IMR-90 (cell line): ENCODE data around the gene CRYGN. TPM values are rescaled to one million over a fixed set of nuclear protein-coding genes. Genes with fewer than 3 reads are reported as not detected.

Source experiments
- ATAC-seq: fragments of 200-7000 bp; cut with Tn5 transposase; 2 replicates; pipeline ENCODE4 v1.9.1; 2020; ENCODE audit warnings: low read depth, mild to moderate bottlenecking, moderate library complexity
- BruUV-seq: library from RNA; stranded (reverse); fragments of 400-500 nt; replicated peaks from 2 replicates; lab custom pipeline; 2021; lab: Mats Ljungman, UMichigan
- CTCF ChIA-PET: fragments of 300-600 bp; formaldehyde crosslinking; extraction: SDS; loops from one replicate; lab custom pipeline; 2021; ENCODE audit warnings: antibody characterized with exemption; lab: Yijun Ruan, JAX
- POLR2A ChIA-PET: fragments of 300-600 bp; sonication (Branson Sonifier 250); formaldehyde crosslinking; loops from one replicate; lab custom pipeline; 2022; ENCODE audit warnings: antibody characterized with exemption; ENCODE audit not compliant: unreplicated experiment; lab: Charles Lee
- DNase-seq: peaks from one replicate; pipeline ENCODE4 v3.0.0; 2013
- H2AFZ ChIP-seq: replicated peaks from 2 replicates; pipeline ENCODE3; 2013; ENCODE audit warnings: low read length, mild to moderate bottlenecking; ENCODE audit not compliant: poor library complexity
- H2AK5ac ChIP-seq: 2 replicates; pipeline ENCODE4 v1.6.1; 2013; ENCODE audit warnings: low read depth, low read length, inconsistent platforms
- H2AK9ac ChIP-seq: replicated peaks from 2 replicates; pipeline ENCODE3; 2013; ENCODE audit warnings: mild to moderate bottlenecking, low read depth, low read length, moderate library complexity; ENCODE audit not compliant: poor library complexity
- H2BK120ac ChIP-seq: 2 replicates; pipeline ENCODE4 v1.6.1; 2013; ENCODE audit warnings: low read depth, low read length, inconsistent platforms
- H2BK15ac ChIP-seq: 3 replicates; pipeline ENCODE4 v1.6.1; 2013; ENCODE audit warnings: low read depth, low read length, inconsistent platforms
- H2BK20ac ChIP-seq: 2 replicates; pipeline ENCODE4 v1.6.1; 2013; ENCODE audit warnings: low read depth, mild to moderate bottlenecking, inconsistent platforms, low read length, moderate library complexity
- H2BK5ac ChIP-seq: 2 replicates; pipeline ENCODE4 v1.6.1; 2013; ENCODE audit warnings: mild to moderate bottlenecking, low read depth, low read length, inconsistent platforms; ENCODE audit not compliant: poor library complexity, severe bottlenecking
- H3K14ac ChIP-seq: replicated peaks from 2 replicates; pipeline ENCODE4 v1.6.1; 2013; ENCODE audit warnings: low read depth, low read length, inconsistent platforms
- H3K18ac ChIP-seq: 2 replicates; pipeline ENCODE4 v1.6.1; 2013; ENCODE audit warnings: low read depth, low read length, control low read depth
- H3K23ac ChIP-seq: 2 replicates; pipeline ENCODE4 v1.6.1; 2013; ENCODE audit warnings: low read depth, low read length, inconsistent platforms
- H3K27ac ChIP-seq: 2 replicates; pipeline ENCODE4 v1.5.1; 2013; ENCODE audit warnings: mild to moderate bottlenecking, control low read depth, low read length; ENCODE audit not compliant: insufficient read depth
- H3K27me3 ChIP-seq: 2 replicates; pipeline ENCODE4 v1.6.1; 2013; ENCODE audit warnings: low read length; ENCODE audit not compliant: control insufficient read depth, insufficient read depth
- H3K36me3 ChIP-seq: 2 replicates; pipeline ENCODE4 v1.6.1; 2013; ENCODE audit warnings: low read length, mixed read lengths; ENCODE audit not compliant: control insufficient read depth, insufficient read depth
- H3K4ac ChIP-seq: 2 replicates; pipeline ENCODE4 v1.6.1; 2013; ENCODE audit warnings: low read depth, low read length, inconsistent platforms
- H3K4me1 ChIP-seq: 2 replicates; pipeline ENCODE4 v1.6.1; 2013; ENCODE audit warnings: low read length, mixed read lengths; ENCODE audit not compliant: control insufficient read depth, insufficient read depth
- H3K4me2 ChIP-seq: 2 replicates; pipeline ENCODE4 v1.6.1; 2013; ENCODE audit warnings: low read depth, mild to moderate bottlenecking, control low read depth, low read length, moderate library complexity
- H3K4me3 ChIP-seq: 2 replicates; pipeline ENCODE4 v1.5.1; 2013; ENCODE audit warnings: low read depth, mild to moderate bottlenecking, control low read depth, low read length, moderate library complexity; ENCODE audit not compliant: insufficient read depth
- H3K56ac ChIP-seq: 2 replicates; pipeline ENCODE4 v1.6.1; 2013; ENCODE audit warnings: low read length, inconsistent platforms; ENCODE audit not compliant: insufficient read depth; ENCODE audit errors: extremely low read depth
- H3K79me1 ChIP-seq, 2 experiments: 2 replicates each; pipeline ENCODE4 v1.6.1; 2013; ENCODE audit warnings: low read length in 2 of 2, inconsistent platforms in 1 of 2, low read depth in 1 of 2
- H3K9ac ChIP-seq: 2 replicates; pipeline ENCODE4 v1.6.1; 2013; ENCODE audit warnings: low read depth, low read length, control low read depth
- H3K9me1 ChIP-seq: 2 replicates; pipeline ENCODE4 v1.6.1; 2013; ENCODE audit warnings: low read length, inconsistent platforms; ENCODE audit not compliant: insufficient read depth
- H3K9me3 ChIP-seq: 2 replicates; pipeline ENCODE4 v1.6.1; 2013; ENCODE audit warnings: low read length; ENCODE audit not compliant: control insufficient read depth, insufficient read depth
- H4K20me1 ChIP-seq: 2 replicates; pipeline ENCODE4 v1.6.1; 2013; ENCODE audit warnings: low read length, inconsistent platforms; ENCODE audit not compliant: insufficient read depth
- H4K5ac ChIP-seq: 2 replicates; pipeline ENCODE4 v1.6.1; 2013; ENCODE audit warnings: mild to moderate bottlenecking, low read depth, low read length, control low read depth
- H4K8ac ChIP-seq, 2 experiments: 2 replicates each; pipeline ENCODE4 v1.6.1; 2013; ENCODE audit warnings: low read depth in 2 of 2, low read length in 2 of 2, control low read depth in 1 of 2, inconsistent platforms in 1 of 2
- H4K91ac ChIP-seq: 2 replicates; pipeline ENCODE4 v1.6.1; 2013; ENCODE audit warnings: low read depth, low read length, inconsistent platforms; ENCODE audit not compliant: insufficient read depth
- BHLHE40 ChIP-seq: fragments of 150-350 bp; IDR thresholded peaks from 2 replicates; pipeline ENCODE4 v1.6.1; 2016; ENCODE audit warnings: mild to moderate bottlenecking, low read depth, low read length
- CEBPB ChIP-seq: IDR thresholded peaks from 2 replicates; pipeline ENCODE4 v1.6.1; 2012; ENCODE audit warnings: low read depth, low read length, improper control_type of control experiment
- CHD1 ChIP-seq: IDR thresholded peaks from 2 replicates; pipeline ENCODE4 v1.6.1; 2012; ENCODE audit warnings: low read depth, low read length, improper control_type of control experiment
- FOS ChIP-seq: fragments of 150-350 bp; IDR thresholded peaks from 2 replicates; pipeline ENCODE4 v1.6.1; 2016; ENCODE audit warnings: low read depth, low read length
- MAFK ChIP-seq: IDR thresholded peaks from 2 replicates; pipeline ENCODE4 v1.6.1; 2012; ENCODE audit warnings: low read depth, low read length, improper control_type of control experiment
- MXI1 ChIP-seq: IDR thresholded peaks from 2 replicates; pipeline ENCODE4 v1.6.1; 2012; ENCODE audit warnings: low read depth, mild to moderate bottlenecking, low read length, moderate library complexity, borderline replicate concordance
- NFE2L2 ChIP-seq: fragments of 150-350 bp; IDR thresholded peaks from 2 replicates; pipeline ENCODE4 v1.6.1; 2016; ENCODE audit warnings: low read depth, mild to moderate bottlenecking, low read length
- POLR2A ChIP-seq: IDR thresholded peaks from 2 replicates; pipeline ENCODE4 v1.6.1; 2012; ENCODE audit warnings: mild to moderate bottlenecking, low read depth, low read length
- RAD21 ChIP-seq: IDR thresholded peaks from 2 replicates; pipeline ENCODE4 v1.6.1; 2012; ENCODE audit warnings: low read length, improper control_type of control experiment
- RCOR1 ChIP-seq: IDR thresholded peaks from 2 replicates; pipeline ENCODE4 v1.6.1; 2012; ENCODE audit warnings: mild to moderate bottlenecking, low read length, improper control_type of control experiment; ENCODE audit not compliant: insufficient replicate concordance
- RFX5 ChIP-seq: IDR thresholded peaks from 2 replicates; pipeline ENCODE4 v1.8.0; 2012; ENCODE audit warnings: low read depth, mild to moderate bottlenecking, low read length, moderate library complexity
- SMC3 ChIP-seq: fragments of 150-350 bp; IDR thresholded peaks from 2 replicates; pipeline ENCODE4 v1.6.1; 2016; ENCODE audit warnings: low read depth, mild to moderate bottlenecking, antibody characterized with exemption, low read length, moderate library complexity
- USF2 ChIP-seq: fragments of 150-350 bp; IDR thresholded peaks from 2 replicates; pipeline ENCODE4 v1.6.1; 2017; ENCODE audit warnings: mild to moderate bottlenecking, antibody characterized with exemption, low read length, low read depth
- WGBS, 2 experiments: methylation state at CpG; one replicate each; pipeline versions ENCODE4 v1.1.5 to v1.1.7; 2013; ENCODE audit warnings: missing lambda C conversion rate in 2 of 2; ENCODE audit not compliant: insufficient read length in 1 of 2; ENCODE audit errors: extremely low coverage in 2 of 2; 5-methylcytosine and 5-hydroxymethylcytosine counted together
- dilution Hi-C: fragments of 300-500 bp; cut with HindIII; formaldehyde crosslinking; loops from one replicate; pipeline ENCODE4 v1.14.3; 2018; ENCODE audit warnings: low sequenced_read_pairs; ENCODE audit not compliant: unreplicated experiment
- in situ Hi-C: fragments of 300-500 bp; cut with MboI; formaldehyde crosslinking; loops from 3 replicates; pipeline ENCODE4 v1.14.3; 2019; ENCODE audit warnings: low sequenced_read_pairs, inconsistent platforms, mixed read lengths
- intact Hi-C: fragments of 100-400 bp; cut with micrococcal nuclease; formaldehyde crosslinking; loops from 2 replicates; pipeline ENCODE4 v1.10.0; 2022
- polyA plus RNA-seq, 3 experiments: library from polyadenylated mRNA; depleted of rRNA; stranded (reverse); fragments of >200 nt; gene quantifications; 2 replicates each; pipeline ENCODE4 v1.2.3, GENCODE V29; 2012; ENCODE audit warnings: low replicate concordance in 1 of 3
- total RNA-seq: library from RNA; depleted of rRNA; stranded (reverse); fragments of >200 nt; gene quantifications from 2 replicates; pipeline ENCODE4 v1.2.3, GENCODE V29; 2012
- TF ChIP-seq, protein P1 (sequence below): conservative IDR thresholded peaks from 2 replicates; pipeline ENCODE4 v1.5.1; 2012; ENCODE audit warnings: mild to moderate bottlenecking, low read depth, low read length, improper control_type of control experiment

The CRYGN gene
- total and polyA plus RNA-seq, 2 of the 4 experiments (the other 2 are of a cell fraction): not detected

DNA sequence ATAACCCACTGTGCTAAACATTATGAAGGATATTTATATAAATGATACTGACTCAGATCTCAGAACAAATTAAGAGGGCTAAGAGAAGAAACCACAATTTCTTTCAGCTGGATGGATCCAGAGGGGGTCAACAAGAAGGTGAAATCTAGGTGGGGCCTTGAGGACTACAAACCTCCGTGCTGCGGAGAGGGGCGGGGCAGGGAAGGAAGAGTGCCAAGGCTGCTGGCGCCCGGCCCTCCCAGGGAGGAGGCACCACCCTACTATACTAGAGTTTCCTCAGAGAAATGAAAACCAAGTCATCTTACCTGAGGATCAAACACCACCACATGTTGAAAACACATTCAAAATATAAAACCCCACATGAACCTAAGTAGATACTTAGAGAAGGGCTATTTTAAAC lies 29.3 kb upstream of the CRYGN start:
- Histone ChIP-seq H4K91ac (no peak overlapping the region), H2BK15ac (no peak overlapping the region), H3K56ac (no peak overlapping the region), H3K18ac (no peak overlapping the region), H4K8ac (no peak overlapping the region), H2AK5ac (no peak overlapping the region), H2BK20ac (no peak overlapping the region), H2AK9ac (no peak overlapping the region), H4K5ac (no peak overlapping the region), H3K4me2 (no peak overlapping the region), H3K9me1 (peaks cover 21% of the 10 kb centered on the region), H3K4ac (no peak overlapping the region), H3K9ac (no peak overlapping the region), H3K36me3 (peaks cover 44% of the 10 kb centered on the region), H3K9me3 (no peaks in the 10 kb centered on the region; the same call in 1 of the 2 replicates), H3K27ac (no peak overlapping the region), H3K27me3 (no peaks in the 10 kb centered on the region), H4K20me1 (peaks cover 13% of the 10 kb centered on the region), H2BK5ac (no peak overlapping the region), H3K14ac (no peak overlapping the region), H2AFZ (no peak overlapping the region), H3K4me1 (peaks cover 12% of the 10 kb centered on the region), H3K23ac (no peak overlapping the region), H3K4me3 (no peak overlapping the region), H2BK120ac (no peak overlapping the region), H3K79me1 (peaks cover 40 to 51% of the 10 kb centered on the region in 2 experiments)
- CTCF ChIA-PET: no interaction called here
- no peak for TF ChIP-seq CEBPB
- no peak for TF ChIP-seq CHD1
- TF ChIP-seq RAD21: no peak
- TF ChIP-seq NFE2L2: no peak
- TF ChIP-seq, protein P1, sequence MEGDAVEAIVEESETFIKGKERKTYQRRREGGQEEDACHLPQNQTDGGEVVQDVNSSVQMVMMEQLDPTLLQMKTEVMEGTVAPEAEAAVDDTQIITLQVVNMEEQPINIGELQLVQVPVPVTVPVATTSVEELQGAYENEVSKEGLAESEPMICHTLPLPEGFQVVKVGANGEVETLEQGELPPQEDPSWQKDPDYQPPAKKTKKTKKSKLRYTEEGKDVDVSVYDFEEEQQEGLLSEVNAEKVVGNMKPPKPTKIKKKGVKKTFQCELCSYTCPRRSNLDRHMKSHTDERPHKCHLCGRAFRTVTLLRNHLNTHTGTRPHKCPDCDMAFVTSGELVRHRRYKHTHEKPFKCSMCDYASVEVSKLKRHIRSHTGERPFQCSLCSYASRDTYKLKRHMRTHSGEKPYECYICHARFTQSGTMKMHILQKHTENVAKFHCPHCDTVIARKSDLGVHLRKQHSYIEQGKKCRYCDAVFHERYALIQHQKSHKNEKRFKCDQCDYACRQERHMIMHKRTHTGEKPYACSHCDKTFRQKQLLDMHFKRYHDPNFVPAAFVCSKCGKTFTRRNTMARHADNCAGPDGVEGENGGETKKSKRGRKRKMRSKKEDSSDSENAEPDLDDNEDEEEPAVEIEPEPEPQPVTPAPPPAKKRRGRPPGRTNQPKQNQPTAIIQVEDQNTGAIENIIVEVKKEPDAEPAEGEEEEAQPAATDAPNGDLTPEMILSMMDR: no peak
- no peak for TF ChIP-seq BHLHE40
- no peak for TF ChIP-seq USF2
- no peak for TF ChIP-seq MXI1
- TF ChIP-seq RFX5: no peak
- no peak for TF ChIP-seq SMC3
- TF ChIP-seq MAFK: no peak
- TF ChIP-seq POLR2A: no peak
- no peak for TF ChIP-seq FOS
- TF ChIP-seq RCOR1: no peak
- no TSS peak for BruUV-seq
- POLR2A ChIA-PET: no interaction called here
- intact Hi-C loops: no loop called here
- no peak for ATAC-seq
- in situ Hi-C loops: loop anchor here (25.0 kb wide), 1 partner anchor 293 kb away; no protein-coding TSS in a partner anchor
- no peak for DNase-seq
- WGBS, 2 experiments: no CpG with 5 or more reads among the region's 5 CpGs
- dilution Hi-C loops: no loop called here
